WERI-Rb-1 (cell line): ENCODE measurements around the gene SULT4A1.

Source experiments
- DNase-seq: peaks from one replicate; pipeline ENCODE4 v3.0.0-alpha.2; 2020
- H3K27ac ChIP-seq: fragments of 250-450 bp; sonication (Bioruptor Pico); 2 replicates; pipeline ENCODE4 v1.5.1; 2020; ENCODE audit warnings: mild to moderate bottlenecking, moderate library complexity
- H3K27me3 ChIP-seq: fragments of 250-450 bp; sonication (Bioruptor Pico); 2 replicates; pipeline ENCODE4 v1.5.1; 2021; ENCODE audit warnings: mild to moderate bottlenecking, low read depth, moderate library complexity; ENCODE audit not compliant: insufficient read depth, severe bottlenecking
- H3K36me3 ChIP-seq: fragments of 250-450 bp; sonication (Bioruptor Pico); 2 replicates; pipeline ENCODE4 v1.5.1; 2020; ENCODE audit warnings: mild to moderate bottlenecking, moderate library complexity
- H3K4me3 ChIP-seq: 2 replicates; pipeline ENCODE4 v1.5.1; 2011; ENCODE audit warnings: low read depth, mild to moderate bottlenecking, control low read depth, low read length
- H3K9me3 ChIP-seq: fragments of 250-450 bp; sonication (Bioruptor Pico); 2 replicates; pipeline ENCODE4 v1.5.1; 2021; ENCODE audit warnings: mild to moderate bottlenecking, moderate library complexity; ENCODE audit not compliant: severe bottlenecking
- TF ChIP-seq, protein P1 (sequence below): IDR thresholded peaks from 2 replicates; pipeline ENCODE4 v1.5.1; 2011; ENCODE audit warnings: low read depth, mild to moderate bottlenecking, control low read depth, inconsistent platforms, low read length

The SULT4A1 gene

DNA sequence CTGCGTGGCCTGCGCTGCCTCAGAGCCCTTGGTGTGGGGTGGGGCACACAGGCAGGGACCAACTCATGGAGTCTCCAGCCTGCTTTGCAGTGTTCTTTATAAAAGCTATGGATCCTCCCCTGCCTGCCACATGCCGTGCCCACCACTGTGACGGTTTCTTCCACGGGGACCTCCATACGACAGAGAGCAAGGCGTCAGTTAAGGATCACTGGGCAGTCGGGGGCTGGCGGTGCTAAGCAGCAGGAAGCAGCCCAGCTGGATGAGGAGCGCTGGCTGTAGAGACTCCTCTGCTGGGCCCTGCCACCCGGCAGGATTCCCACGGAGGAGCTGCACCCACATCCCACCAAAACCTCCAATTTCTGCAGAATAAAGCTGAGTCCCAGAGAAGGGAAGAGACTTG is 27.1 kb downstream of the SULT4A1 start:
- Histone ChIP-seq H3K36me3 (peaks cover 71% of the 10 kb centered on the region), H3K27ac (no peak overlapping the region)

GRCh38 chr22:43833286-43834240 is 28.8 kb downstream of the SULT4A1 start:
- TF ChIP-seq, protein P1, sequence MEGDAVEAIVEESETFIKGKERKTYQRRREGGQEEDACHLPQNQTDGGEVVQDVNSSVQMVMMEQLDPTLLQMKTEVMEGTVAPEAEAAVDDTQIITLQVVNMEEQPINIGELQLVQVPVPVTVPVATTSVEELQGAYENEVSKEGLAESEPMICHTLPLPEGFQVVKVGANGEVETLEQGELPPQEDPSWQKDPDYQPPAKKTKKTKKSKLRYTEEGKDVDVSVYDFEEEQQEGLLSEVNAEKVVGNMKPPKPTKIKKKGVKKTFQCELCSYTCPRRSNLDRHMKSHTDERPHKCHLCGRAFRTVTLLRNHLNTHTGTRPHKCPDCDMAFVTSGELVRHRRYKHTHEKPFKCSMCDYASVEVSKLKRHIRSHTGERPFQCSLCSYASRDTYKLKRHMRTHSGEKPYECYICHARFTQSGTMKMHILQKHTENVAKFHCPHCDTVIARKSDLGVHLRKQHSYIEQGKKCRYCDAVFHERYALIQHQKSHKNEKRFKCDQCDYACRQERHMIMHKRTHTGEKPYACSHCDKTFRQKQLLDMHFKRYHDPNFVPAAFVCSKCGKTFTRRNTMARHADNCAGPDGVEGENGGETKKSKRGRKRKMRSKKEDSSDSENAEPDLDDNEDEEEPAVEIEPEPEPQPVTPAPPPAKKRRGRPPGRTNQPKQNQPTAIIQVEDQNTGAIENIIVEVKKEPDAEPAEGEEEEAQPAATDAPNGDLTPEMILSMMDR: no peak
- Histone ChIP-seq H3K27ac (no peak overlapping the region), H3K36me3 (peaks cover 73% of the 10 kb centered on the region), H3K9me3 (no peaks in the 10 kb centered on the region), H3K27me3 (no peaks in the 10 kb centered on the region), H3K4me3 (no peak overlapping the region)
- DNase-seq: no peak

More for the DNA sequence above, 27.1 kb downstream of the SULT4A1 start:
- TF ChIP-seq, protein P1: no peak
- Histone ChIP-seq H3K4me3 (no peak overlapping the region), H3K27me3 (no peaks in the 10 kb centered on the region), H3K9me3 (no peaks in the 10 kb centered on the region)
- no peak for DNase-seq

DNA sequence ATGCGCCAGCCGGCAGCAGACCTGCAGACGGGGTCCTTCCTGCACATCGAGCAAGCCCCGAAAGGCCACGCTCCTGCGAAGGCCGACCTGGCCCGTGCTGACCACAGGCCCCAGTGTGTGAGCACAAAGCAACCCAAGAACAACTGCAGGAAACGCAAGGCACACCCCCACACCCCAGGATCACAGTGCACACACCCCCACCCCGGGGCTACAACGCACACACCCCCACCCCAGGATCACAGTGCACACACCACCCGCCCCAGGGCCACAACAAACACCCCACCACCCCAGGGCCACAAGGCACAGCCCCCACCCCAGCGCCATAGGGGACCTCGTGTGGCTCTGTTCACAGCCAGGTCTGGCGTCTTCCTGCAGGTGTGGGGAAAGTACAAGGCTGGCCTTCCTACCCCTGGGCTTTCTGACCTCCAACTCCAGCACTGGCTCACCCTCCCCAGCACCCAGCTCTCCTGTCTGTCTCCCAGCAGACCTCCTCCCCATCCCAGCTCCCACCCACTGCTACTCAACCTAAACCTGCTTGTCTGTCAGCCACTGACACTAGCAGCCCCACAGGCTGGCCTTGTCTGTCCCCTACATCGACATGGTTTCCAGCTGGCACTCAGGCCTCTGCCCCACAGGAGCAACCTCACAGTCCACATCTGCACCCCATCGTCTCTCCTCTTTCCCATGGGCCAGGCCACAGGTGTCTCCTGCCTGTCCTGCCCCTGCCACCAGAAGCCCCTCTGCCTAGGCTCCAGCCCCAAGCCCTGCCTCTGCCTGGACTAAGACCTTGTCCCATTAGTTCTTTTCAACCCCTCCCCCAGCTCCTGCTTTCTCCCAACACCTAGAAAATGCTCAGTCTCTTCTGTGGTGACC is 29.7 kb downstream of the SULT4A1 start:
- H3K27me3 ChIP-seq: no peaks in the 10 kb centered on the region
- no peaks in the 10 kb centered on the region for H3K9me3 ChIP-seq
- H3K4me3 ChIP-seq: no peak overlapping the region
- no peak overlapping the region for H3K27ac ChIP-seq
- TF ChIP-seq, protein P1: no peak
- peaks cover 73% of the 10 kb centered on the region for H3K36me3 ChIP-seq
- DNase-seq: no peak

DNA sequence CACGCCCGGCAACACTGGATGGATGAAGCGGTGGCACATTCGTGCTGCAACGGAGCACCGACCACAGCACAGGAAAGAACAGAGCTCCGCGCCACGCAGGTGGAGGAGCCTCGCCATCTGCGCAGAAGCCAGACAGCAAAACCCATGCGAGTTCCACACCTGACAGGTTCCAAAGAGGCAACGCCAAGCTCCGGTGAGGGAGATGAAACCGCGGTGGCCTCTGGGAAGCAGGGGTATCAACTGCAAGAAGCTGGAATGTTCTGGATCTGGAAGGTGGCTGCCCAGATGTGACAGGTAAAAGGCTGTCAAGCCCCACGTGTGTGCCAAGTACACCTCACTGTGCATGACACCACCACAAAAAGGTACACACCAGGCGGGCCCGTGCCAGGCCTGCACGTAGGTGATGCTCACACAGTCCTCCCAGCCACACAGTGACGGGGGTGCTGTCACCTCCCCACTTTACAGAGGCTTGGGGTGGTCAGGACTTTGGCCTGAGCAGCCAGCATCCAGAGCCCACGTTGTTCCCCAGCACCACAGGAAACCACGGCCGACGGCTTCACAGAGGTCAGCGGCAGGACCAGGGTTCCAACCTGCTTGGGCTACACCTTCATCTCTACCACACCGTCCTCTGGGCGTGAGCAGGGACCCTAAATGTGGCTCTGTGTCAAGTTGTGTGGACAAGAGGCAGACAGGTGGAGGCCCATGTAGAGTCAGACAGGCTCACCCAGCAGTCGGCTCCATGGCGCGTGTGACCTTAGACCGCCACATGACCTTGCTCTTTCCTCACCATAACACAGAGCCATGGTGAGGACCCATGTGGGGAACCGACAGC is 30.5 kb downstream of the SULT4A1 start:
- Histone ChIP-seq H3K9me3 (no peaks in the 10 kb centered on the region), H3K27me3 (no peaks in the 10 kb centered on the region), H3K27ac (no peak overlapping the region), H3K4me3 (no peak overlapping the region), H3K36me3 (peaks cover 73% of the 10 kb centered on the region)
- TF ChIP-seq, protein P1: no peak
- no peak for DNase-seq

- no peak for DNase-seq
- peaks cover 78% of the 10 kb centered on the region for H3K36me3 ChIP-seq
- H3K27ac ChIP-seq: no peak overlapping the region
- TF ChIP-seq, protein P1: no peak
- no peaks in the 10 kb centered on the region for H3K27me3 ChIP-seq
- H3K9me3 ChIP-seq: no peaks in the 10 kb centered on the region
- no peak overlapping the region for H3K4me3 ChIP-seq
Measured at GRCh38 chr22:43830931-43831560, 31.3 kb downstream of the SULT4A1 start.
